ENCODE results near the gene SLC24A3.

Gene SLC24A3

GRCh38 chr20:19735446-19735845 lies 523.0 kb downstream of the SLC24A3 start:
- CTCF ChIA-PET, result interaction anchor here (0.5 kb wide), 1 partner anchor 1548 kb away, joined by 4 read pairs; no protein-coding TSS in a partner anchor
- DNase-seq (ENCODE audit: extremely low spot score), result peak; percentile 19
- POLR2A ChIA-PET, result interaction anchor here (1.3 kb wide), 1 partner anchor 22 kb away, joined by 3 read pairs; no protein-coding TSS in a partner anchor
- no peak for TF ChIP-seq PKNOX1 (IDR thresholded peaks at IDR 0.05)
- no peak for TF ChIP-seq SUZ12 (IDR thresholded peaks at IDR 0.05)
- no peak for TF ChIP-seq BHLHE40 (IDR thresholded peaks at IDR 0.05; ENCODE audit: borderline replicate concordance)
- no peak for TF ChIP-seq LEF1 (IDR thresholded peaks at IDR 0.05; ENCODE audit: borderline replicate concordance)
- TF ChIP-seq TARDBP (IDR thresholded peaks at IDR 0.05), result no peak
- no peak for TF ChIP-seq L3MBTL2 (conservative IDR thresholded peaks at IDR 0.05)
- TF ChIP-seq ELF4 (IDR thresholded peaks at IDR 0.05), result no peak
- TF ChIP-seq NFRKB (IDR thresholded peaks at IDR 0.05), result no peak
- no peak for TF ChIP-seq FOXM1 (IDR thresholded peaks at IDR 0.05; ENCODE audit: borderline replicate concordance)

GRCh38 chr20:19737025-19737424 lies 524.6 kb downstream of the SLC24A3 start:
- POLR2A ChIA-PET, result no interaction called here
- TF ChIP-seq BHLHE40 (IDR thresholded peaks at IDR 0.05; ENCODE audit: borderline replicate concordance) (no peak), HDGF (IDR thresholded peaks at IDR 0.05; ENCODE audit: borderline replicate concordance) (no peak), TARDBP (IDR thresholded peaks at IDR 0.05) (no peak)
- DNase-seq (ENCODE audit: extremely low spot score), result no peak
- CTCF ChIA-PET, result no interaction called here

DNA sequence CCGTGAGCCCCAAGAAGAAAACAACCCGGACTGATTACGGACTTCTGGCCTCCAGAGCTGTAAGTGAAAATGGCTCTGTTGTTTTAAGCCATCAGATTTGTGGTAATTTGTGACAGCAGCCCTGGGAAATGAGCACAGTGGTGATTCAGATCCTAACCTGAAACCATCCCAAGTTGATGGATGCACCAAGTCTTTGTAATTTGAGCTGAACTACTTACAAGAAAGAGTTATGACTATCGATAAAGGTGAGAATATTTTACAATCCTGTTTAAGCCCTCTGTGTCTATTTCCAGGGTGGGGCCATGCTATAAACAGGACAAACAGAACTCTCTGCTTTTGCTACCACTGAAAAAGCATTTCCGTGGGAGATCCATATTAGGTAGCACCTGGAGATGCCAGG lies 526.5 kb downstream of the SLC24A3 start:
- no peak for DNase-seq (ENCODE audit: extremely low spot score)
- CTCF ChIA-PET, result interaction anchor here (0.6 kb wide), 1 partner anchor 288 kb away, joined by 3 read pairs; no protein-coding TSS in a partner anchor
- TF ChIP-seq BHLHE40 (IDR thresholded peaks at IDR 0.05; ENCODE audit: borderline replicate concordance), result no peak
- no peak for TF ChIP-seq CTBP1 (IDR thresholded peaks at IDR 0.05; ENCODE audit: borderline replicate concordance)
- TF ChIP-seq ZNF384 (IDR thresholded peaks at IDR 0.05), result no peak
- no peak for TF ChIP-seq SUZ12 (IDR thresholded peaks at IDR 0.05)
- no peak for TF ChIP-seq NFRKB (IDR thresholded peaks at IDR 0.05)
- TF ChIP-seq SP1 (IDR thresholded peaks at IDR 0.05), result no peak
- no peak for TF ChIP-seq FOXA1 (IDR thresholded peaks at IDR 0.05)
- no peak for TF ChIP-seq ARNT (IDR thresholded peaks at IDR 0.05)
- no peak for TF ChIP-seq FOXM1 (IDR thresholded peaks at IDR 0.05; ENCODE audit: borderline replicate concordance)
- no peak for TF ChIP-seq HDGF (IDR thresholded peaks at IDR 0.05; ENCODE audit: borderline replicate concordance)
- TF ChIP-seq FOXK2 (IDR thresholded peaks at IDR 0.05), result no peak
- no peak for TF ChIP-seq ELF4 (IDR thresholded peaks at IDR 0.05)
- no peak for TF ChIP-seq TARDBP (IDR thresholded peaks at IDR 0.05)
- TF ChIP-seq LEF1 (IDR thresholded peaks at IDR 0.05; ENCODE audit: borderline replicate concordance), result no peak
- TF ChIP-seq PKNOX1 (IDR thresholded peaks at IDR 0.05), result no peak
- TF ChIP-seq L3MBTL2 (conservative IDR thresholded peaks at IDR 0.05), result no peak
- POLR2A ChIA-PET, result no interaction called here

- POLR2A ChIA-PET, result no interaction called here
- no peak for DNase-seq (ENCODE audit: extremely low spot score)
- TF ChIP-seq FOXM1 (IDR thresholded peaks at IDR 0.05; ENCODE audit: borderline replicate concordance), result no peak
- no peak for TF ChIP-seq LEF1 (IDR thresholded peaks at IDR 0.05; ENCODE audit: borderline replicate concordance)
- CTCF ChIA-PET, result interaction anchor here (0.6 kb wide), 1 partner anchor 287 kb away, joined by 3 read pairs; no protein-coding TSS in a partner anchor
Measured at GRCh38 chr20:19739351-19739750, 526.9 kb downstream of the SLC24A3 start.

DNA sequence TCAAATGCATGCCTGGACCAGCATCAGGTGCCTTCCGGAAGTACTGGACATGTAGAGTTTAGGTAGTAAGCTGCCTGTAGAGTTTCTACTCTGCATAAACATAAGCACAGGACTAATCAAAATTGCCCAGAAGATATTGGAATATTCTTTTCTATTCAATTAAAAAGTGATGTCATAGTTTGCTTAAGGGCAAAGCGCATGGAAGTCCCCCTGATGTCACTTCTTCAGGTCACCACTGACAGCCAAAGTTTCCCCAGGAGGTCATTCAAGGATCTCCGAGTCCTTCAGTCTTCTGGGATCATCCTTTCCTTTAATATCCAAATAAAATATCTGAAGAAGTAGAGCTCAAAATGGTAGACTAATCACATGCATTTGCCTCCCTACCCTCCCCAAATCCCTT lies 528.1 kb downstream of the SLC24A3 start:
- no peak for TF ChIP-seq NFRKB (IDR thresholded peaks at IDR 0.05)
- TF ChIP-seq SP1 (IDR thresholded peaks at IDR 0.05), result no peak
- no peak for TF ChIP-seq L3MBTL2 (conservative IDR thresholded peaks at IDR 0.05)
- TF ChIP-seq FOXK2 (IDR thresholded peaks at IDR 0.05), result no peak
- no peak for TF ChIP-seq SUZ12 (IDR thresholded peaks at IDR 0.05)
- TF ChIP-seq PKNOX1 (IDR thresholded peaks at IDR 0.05), result no peak
- no peak for TF ChIP-seq BHLHE40 (IDR thresholded peaks at IDR 0.05; ENCODE audit: borderline replicate concordance)
- TF ChIP-seq HDGF (IDR thresholded peaks at IDR 0.05; ENCODE audit: borderline replicate concordance), result no peak
- no peak for TF ChIP-seq ZNF384 (IDR thresholded peaks at IDR 0.05)
- TF ChIP-seq FOXM1 (IDR thresholded peaks at IDR 0.05; ENCODE audit: borderline replicate concordance), result no peak
- TF ChIP-seq ARNT (IDR thresholded peaks at IDR 0.05), result no peak
- no peak for TF ChIP-seq CTBP1 (IDR thresholded peaks at IDR 0.05; ENCODE audit: borderline replicate concordance)
- no peak for TF ChIP-seq FOXA1 (IDR thresholded peaks at IDR 0.05)
- no peak for TF ChIP-seq LEF1 (IDR thresholded peaks at IDR 0.05; ENCODE audit: borderline replicate concordance)
- TF ChIP-seq ELF4 (IDR thresholded peaks at IDR 0.05), result no peak
- TF ChIP-seq TARDBP (IDR thresholded peaks at IDR 0.05), result no peak
- DNase-seq (ENCODE audit: extremely low spot score), result no peak
- ChIA-PET CTCF (no interaction called here), POLR2A (interaction anchor here (1.1 kb wide), 1 partner anchor 18 kb away, joined by 3 read pairs; no protein-coding TSS in a partner anchor)

GRCh38 chr20:19741924-19742323 lies 529.5 kb downstream of the SLC24A3 start:
- TF ChIP-seq NFRKB (IDR thresholded peaks at IDR 0.05) (no peak), FOXM1 (IDR thresholded peaks at IDR 0.05; ENCODE audit: borderline replicate concordance) (no peak), ELF4 (IDR thresholded peaks at IDR 0.05) (no peak), L3MBTL2 (conservative IDR thresholded peaks at IDR 0.05) (no peak), PKNOX1 (IDR thresholded peaks at IDR 0.05) (no peak), HDGF (IDR thresholded peaks at IDR 0.05; ENCODE audit: borderline replicate concordance) (no peak), ARNT (IDR thresholded peaks at IDR 0.05) (no peak), TARDBP (IDR thresholded peaks at IDR 0.05) (no peak), SUZ12 (IDR thresholded peaks at IDR 0.05) (no peak), SP1 (IDR thresholded peaks at IDR 0.05) (no peak), FOXA1 (IDR thresholded peaks at IDR 0.05) (no peak), FOXK2 (IDR thresholded peaks at IDR 0.05) (no peak), CTBP1 (IDR thresholded peaks at IDR 0.05; ENCODE audit: borderline replicate concordance) (no peak), BHLHE40 (IDR thresholded peaks at IDR 0.05; ENCODE audit: borderline replicate concordance) (no peak), LEF1 (IDR thresholded peaks at IDR 0.05; ENCODE audit: borderline replicate concordance) (no peak)
- CTCF ChIA-PET, result no interaction called here
- POLR2A ChIA-PET, result interaction anchor here (1.1 kb wide), 1 partner anchor 17 kb away, joined by 3 read pairs; no protein-coding TSS in a partner anchor
- DNase-seq (ENCODE audit: extremely low spot score), result no peak
